CD8-positive, alpha-beta memory T cell (primary cell): Measurements from ENCODE around the gene CLDN18. TPM values are rescaled to one million over a fixed set of nuclear protein-coding genes. Genes with fewer than 3 reads are reported as not detected.
A peak's percentile ranks its signal among the peaks of the same experiment; 100 is the strongest.

Experiments
- CTCF ChIA-PET: fragments of 350-600 bp; sonication (Branson Sonifier 250); formaldehyde crosslinking; loops from one replicate; lab custom pipeline; 2021; ENCODE audit warnings: antibody characterized with exemption; lab: Charles Lee
- POLR2A ChIA-PET: fragments of 350-600 bp; sonication (Branson Sonifier 250); formaldehyde crosslinking; loops from one replicate; lab custom pipeline; 2021; ENCODE audit warnings: antibody characterized with exemption; lab: Charles Lee
- DNase-seq, 5 donors: peaks; one replicate each; pipeline versions ENCODE4 v3.0.0 to v3.0.0-alpha.2; 2020 to 2022; ENCODE audit warnings: mixed read lengths in 1 of 5
- H3K27ac ChIP-seq: one replicate; pipeline ENCODE4 v1.7.0; 2013; ENCODE audit warnings: low read depth, mild to moderate bottlenecking, low read length, moderate library complexity
- H3K27me3 ChIP-seq: 2 replicates; pipeline ENCODE4 v1.7.0; 2013; ENCODE audit warnings: low read length, mild to moderate bottlenecking; ENCODE audit not compliant: insufficient read depth, poor library complexity, severe bottlenecking
- H3K36me3 ChIP-seq: 2 replicates; pipeline ENCODE4 v1.7.0; 2013; ENCODE audit warnings: mild to moderate bottlenecking, low read length, moderate library complexity; ENCODE audit not compliant: insufficient read depth
- H3K4me1 ChIP-seq: 2 replicates; pipeline ENCODE4 v1.7.0; 2013; ENCODE audit warnings: mild to moderate bottlenecking, low read length, moderate library complexity; ENCODE audit not compliant: insufficient read depth
- H3K4me3 ChIP-seq: 2 replicates; pipeline ENCODE4 v1.7.0; 2013; ENCODE audit warnings: mild to moderate bottlenecking, low read length
- H3K9me3 ChIP-seq: 2 replicates; pipeline ENCODE4 v1.7.0; 2013; ENCODE audit warnings: mild to moderate bottlenecking, low read length
- H3K27ac Mint-ChIP-seq, 8 donors: one replicate each; pipeline ENCODE4 v1.8.0; 2020 to 2021; ENCODE audit warnings: mixed read lengths in 8 of 8, mild to moderate bottlenecking in 6 of 8, inconsistent platforms in 3 of 8, moderate library complexity in 3 of 8
- H3K27me3 Mint-ChIP-seq, 2 donors: one replicate each; pipeline ENCODE4 v1.8.0; 2020 to 2021; ENCODE audit warnings: mixed read lengths in 2 of 2, mild to moderate bottlenecking in 1 of 2, moderate library complexity in 1 of 2
- H3K36me3 Mint-ChIP-seq, 3 donors: one replicate each; pipeline ENCODE4 v1.8.0; 2020 to 2021; ENCODE audit warnings: mixed read lengths in 3 of 3, inconsistent platforms in 1 of 3, mild to moderate bottlenecking in 1 of 3
- H3K4me1 Mint-ChIP-seq, 3 donors: one replicate each; pipeline ENCODE4 v1.8.0; 2020 to 2021; ENCODE audit warnings: mixed read lengths in 3 of 3, inconsistent platforms in 1 of 3, mild to moderate bottlenecking in 1 of 3
- H3K4me3 Mint-ChIP-seq, 7 donors: one replicate each; pipeline ENCODE4 v1.8.0; 2020 to 2021; ENCODE audit warnings: mixed read lengths in 7 of 7, mild to moderate bottlenecking in 6 of 7, moderate library complexity in 4 of 7, inconsistent platforms in 2 of 7
- H3K9me3 Mint-ChIP-seq, 5 donors: one replicate each; pipeline ENCODE4 v1.8.0; 2020 to 2022; ENCODE audit warnings: mixed read lengths in 5 of 5, mild to moderate bottlenecking in 3 of 5, moderate library complexity in 2 of 5, inconsistent platforms in 1 of 5
- polyA plus RNA-seq: library from polyadenylated mRNA; unstranded; fragments of 300-500 nt; fragmentation: Illumina TruSeq; gene quantifications from one replicate; pipeline ENCODE4 v1.2.3, GENCODE V29; 2021
- total RNA-seq, 2 experiments: library from RNA; stranded (reverse); gene quantifications; one replicate each; pipeline ENCODE4 v1.2.3, GENCODE V29; 2021

CLDN18 gene
- total and polyA plus RNA-seq, 3 experiments from 2014 or later, result not detected

GRCh38 chr3:138068579-138069174, 58.7 kb downstream of the CLDN18 start:
- POLR2A ChIA-PET, result no interaction called here
- Mint-ChIP-seq H3K4me1 (no peaks in the 10 kb centered on the region), H3K36me3 (no peaks in the 10 kb centered on the region), H3K4me3 (no peak overlapping the region), H3K9me3 (no peaks in the 10 kb centered on the region), H3K27me3 (peaks cover 5 to 28% of the 10 kb centered on the region in 2 donors), H3K27ac (no peak overlapping the region)
- H3K27me3 ChIP-seq, result no peaks in the 10 kb centered on the region
- CTCF ChIA-PET, result interaction anchor here (1.8 kb wide), 1 partner anchor 50 kb away, joined by 12 read pairs; no protein-coding TSS in a partner anchor
- no peaks in the 10 kb centered on the region for H3K4me1 ChIP-seq
- H3K27ac ChIP-seq, result no peak overlapping the region
- no peaks in the 10 kb centered on the region for H3K9me3 ChIP-seq
- DNase-seq, result peak; percentile 46 to 73 (median 52)
- no peak overlapping the region for H3K4me3 ChIP-seq
- H3K36me3 ChIP-seq, result no peaks in the 10 kb centered on the region

- Mint-ChIP-seq H3K36me3 (no peaks in the 10 kb centered on the region), H3K27ac (no peak overlapping the region), H3K4me3 (no peak overlapping the region), H3K9me3 (no peaks in the 10 kb centered on the region), H3K4me1 (no peaks in the 10 kb centered on the region), H3K27me3 (peaks cover 5 to 29% of the 10 kb centered on the region in 2 donors)
- Histone ChIP-seq H3K27me3 (no peaks in the 10 kb centered on the region), H3K4me3 (no peak overlapping the region), H3K4me1 (no peaks in the 10 kb centered on the region), H3K9me3 (no peaks in the 10 kb centered on the region), H3K27ac (no peak overlapping the region), H3K36me3 (no peaks in the 10 kb centered on the region)
- ChIA-PET POLR2A (no interaction called here), CTCF (interaction anchor here (1.4 to 1.8 kb wide), 3 partner anchors 11 to 49 kb away, joined by 4 to 12 read pairs (median 4); partner anchors contain the start of gene DZIP1L)
- DNase-seq, result no peak
Observed at GRCh38 chr3:138070006-138070405, 60.0 kb downstream of the CLDN18 start.

GRCh38 chr3:138072796-138073195, 62.8 kb downstream of the CLDN18 start:
- Mint-ChIP-seq H3K9me3 (no peaks in the 10 kb centered on the region), H3K27me3 (peaks cover 5 to 36% of the 10 kb centered on the region in 2 donors), H3K27ac (no peak overlapping the region), H3K36me3 (no peaks in the 10 kb centered on the region), H3K4me3 (no peak overlapping the region), H3K4me1 (no peaks in the 10 kb centered on the region)
- Histone ChIP-seq H3K9me3 (no peaks in the 10 kb centered on the region), H3K27ac (no peak overlapping the region), H3K4me1 (no peaks in the 10 kb centered on the region), H3K27me3 (no peaks in the 10 kb centered on the region), H3K4me3 (no peak overlapping the region), H3K36me3 (no peaks in the 10 kb centered on the region)
- ChIA-PET CTCF (interaction anchor here (1.5 to 1.9 kb wide), 3 partner anchors 11 to 45 kb away, joined by 3 to 6 read pairs (median 3); no protein-coding TSS in a partner anchor), POLR2A (no interaction called here)
- no peak for DNase-seq

GRCh38 chr3:138078096-138078495, 68.1 kb downstream of the CLDN18 start:
- Mint-ChIP-seq H3K4me1 (peaks cover 12 to 19% (median 17%) of the 10 kb centered on the region in 3 donors), H3K27ac (peak overlapping the region in 1 of 8 donors; percentile 6), H3K36me3 (no peaks in the 10 kb centered on the region), H3K4me3 (no peak overlapping the region), H3K9me3 (no peaks in the 10 kb centered on the region), H3K27me3 (peaks cover 2 to 15% of the 10 kb centered on the region in 2 donors)
- Histone ChIP-seq H3K9me3 (no peaks in the 10 kb centered on the region), H3K27ac (no peak overlapping the region), H3K27me3 (no peaks in the 10 kb centered on the region), H3K4me1 (no peaks in the 10 kb centered on the region), H3K4me3 (no peak overlapping the region), H3K36me3 (no peaks in the 10 kb centered on the region)
- POLR2A ChIA-PET, result no interaction called here
- CTCF ChIA-PET, result interaction anchor here (0.9 kb wide), 1 partner anchor 11 kb away, joined by 3 read pairs; no protein-coding TSS in a partner anchor
- DNase-seq, result no peak

GRCh38 chr3:138078901-138079344, 69.0 kb downstream of the CLDN18 start:
- Mint-ChIP-seq H3K27me3 (peaks cover 4 to 11% of the 10 kb centered on the region in 2 donors), H3K27ac (no peak overlapping the region), H3K4me3 (no peak overlapping the region), H3K4me1 (peaks cover 14 to 25% (median 24%) of the 10 kb centered on the region in 3 donors), H3K36me3 (no peaks in the 10 kb centered on the region), H3K9me3 (no peaks in the 10 kb centered on the region)
- ChIA-PET CTCF (interaction anchor here (0.9 kb wide), 1 partner anchor 12 kb away, joined by 3 read pairs; no protein-coding TSS in a partner anchor), POLR2A (no interaction called here)
- no peaks in the 10 kb centered on the region for H3K4me1 ChIP-seq
- H3K4me3 ChIP-seq, result no peak overlapping the region
- H3K27me3 ChIP-seq, result no peaks in the 10 kb centered on the region
- no peak overlapping the region for H3K27ac ChIP-seq
- H3K36me3 ChIP-seq, result no peaks in the 10 kb centered on the region
- no peaks in the 10 kb centered on the region for H3K9me3 ChIP-seq
- no peak for DNase-seq

GRCh38 chr3:138079901-138080300, 69.9 kb downstream of the CLDN18 start:
- CTCF ChIA-PET, result interaction anchor here (1.7 kb wide), 1 partner anchor 10 kb away, joined by 4 read pairs; no protein-coding TSS in a partner anchor
- Histone ChIP-seq H3K9me3 (no peaks in the 10 kb centered on the region), H3K27me3 (no peaks in the 10 kb centered on the region), H3K4me3 (no peak overlapping the region), H3K36me3 (no peaks in the 10 kb centered on the region), H3K27ac (no peak overlapping the region), H3K4me1 (no peaks in the 10 kb centered on the region)
- Mint-ChIP-seq H3K36me3 (no peaks in the 10 kb centered on the region), H3K27ac (no peak overlapping the region), H3K9me3 (no peaks in the 10 kb centered on the region), H3K4me3 (no peak overlapping the region), H3K27me3 (peaks cover 5 to 11% of the 10 kb centered on the region in 2 donors), H3K4me1 (peaks cover 14 to 25% (median 24%) of the 10 kb centered on the region in 3 donors)
- POLR2A ChIA-PET, result no interaction called here
- no peak for DNase-seq

GRCh38 chr3:138081371-138082084, 71.6 kb downstream of the CLDN18 start:
- Histone ChIP-seq H3K27me3 (no peaks in the 10 kb centered on the region), H3K9me3 (no peaks in the 10 kb centered on the region), H3K36me3 (no peaks in the 10 kb centered on the region), H3K4me3 (no peak overlapping the region), H3K4me1 (no peaks in the 10 kb centered on the region), H3K27ac (no peak overlapping the region)
- POLR2A ChIA-PET, result interaction anchor here (0.6 kb wide), 1 partner anchor 18 kb away, joined by 3 read pairs; no protein-coding TSS in a partner anchor
- peak overlapping the region in 2 of 8 donors; percentile 23 to 53 for H3K27ac Mint-ChIP-seq
- peak overlapping the region in 4 of 7 donors; percentile 34 to 57 (median 46) for H3K4me3 Mint-ChIP-seq
- peaks cover 14 to 25% (median 24%) of the 10 kb centered on the region in 3 donors for H3K4me1 Mint-ChIP-seq
- no peaks in the 10 kb centered on the region for H3K9me3 Mint-ChIP-seq
- peaks cover 3 to 6% of the 10 kb centered on the region in 2 donors for H3K27me3 Mint-ChIP-seq
- no peaks in the 10 kb centered on the region for H3K36me3 Mint-ChIP-seq
- DNase-seq, result no peak
- CTCF ChIA-PET, result interaction anchor here (0.7 to 1.7 kb wide), 2 partner anchors 12 to 37 kb away, joined by 3 to 4 read pairs; no protein-coding TSS in a partner anchor
